CD4-positive, alpha-beta T cell (primary cell): ENCODE results near the gene FGB. TPM values are rescaled to one million over a fixed set of nuclear protein-coding genes. Genes with fewer than 3 reads are reported as not detected.

Source experiments
- ATAC-seq: fragments of 200-7000 bp; cut with Tn5 transposase; one replicate; pipeline ENCODE4 v1.10.0; 2022; ENCODE audit warnings: mild to moderate bottlenecking; ENCODE audit not compliant: poor library complexity
- CTCF ChIA-PET: fragments of 350-600 bp; sonication (Branson Sonifier 250); formaldehyde crosslinking; loops from one replicate; lab custom pipeline; 2021; ENCODE audit warnings: antibody characterized with exemption, inconsistent platforms; lab: Charles Lee
- POLR2A ChIA-PET: fragments of 350-600 bp; sonication (Branson Sonifier 250); formaldehyde crosslinking; loops from one replicate; lab custom pipeline; 2021; ENCODE audit warnings: antibody characterized with exemption, inconsistent platforms; lab: Charles Lee
- DNase-seq, 14 experiments: peaks; one replicate each; pipeline ENCODE4 v3.0.0-alpha.2; 2013 to 2020; ENCODE audit warnings: mixed read lengths in 2 of 14
- H3K27ac ChIP-seq, 2 donors: one replicate each; pipeline versions ENCODE4 v1.5.1 to v1.7.0; 2013; ENCODE audit warnings: low read length in 2 of 2, low read depth in 1 of 2, mild to moderate bottlenecking in 1 of 2
- H3K27me3 ChIP-seq, 2 experiments: 1 replicate in 1 of 2; 2 replicates in 1 of 2; pipeline versions ENCODE4 v1.6.1 to v1.7.0; 2013; ENCODE audit warnings: low read length in 2 of 2, control low read depth in 1 of 2, mild to moderate bottlenecking in 1 of 2, moderate library complexity in 1 of 2; ENCODE audit not compliant: insufficient read depth in 2 of 2, control insufficient read depth in 1 of 2
- H3K36me3 ChIP-seq: one replicate; pipeline ENCODE4 v1.6.1; 2013; ENCODE audit warnings: low read length, control low read depth; ENCODE audit not compliant: insufficient read depth
- H3K4me1 ChIP-seq: one replicate; pipeline ENCODE4 v1.6.1; 2013; ENCODE audit warnings: low read length, control low read depth; ENCODE audit not compliant: insufficient read depth
- H3K4me3 ChIP-seq: one replicate; pipeline ENCODE4 v1.5.1; 2013; ENCODE audit warnings: mild to moderate bottlenecking, low read length, moderate library complexity
- H3K9me3 ChIP-seq, 2 experiments: 1 replicate in 1 of 2; 2 replicates in 1 of 2; pipeline versions ENCODE4 v1.6.1 to v1.7.0; 2013; ENCODE audit warnings: low read length in 2 of 2, mild to moderate bottlenecking in 2 of 2, control low read depth in 1 of 2, moderate library complexity in 1 of 2; ENCODE audit not compliant: control insufficient read depth in 1 of 2, insufficient read depth in 1 of 2
- H3K27ac Mint-ChIP-seq: one replicate; pipeline ENCODE4 v1.8.0; 2020; ENCODE audit warnings: mixed read lengths
- H3K27me3 Mint-ChIP-seq: one replicate; pipeline ENCODE4 v1.8.0; 2021; ENCODE audit warnings: mixed read lengths
- H3K36me3 Mint-ChIP-seq: one replicate; pipeline ENCODE4 v1.8.0; 2021; ENCODE audit warnings: low read depth, mixed read lengths
- H3K4me1 Mint-ChIP-seq: one replicate; pipeline ENCODE4 v1.8.0; 2021; ENCODE audit warnings: low read depth, mixed read lengths
- H3K4me3 Mint-ChIP-seq: one replicate; pipeline ENCODE4 v1.8.0; 2020; ENCODE audit warnings: mild to moderate bottlenecking, mixed read lengths
- H3K9me3 Mint-ChIP-seq: one replicate; pipeline ENCODE4 v1.8.0; 2020; ENCODE audit warnings: mixed read lengths
- CTCF ChIP-seq: fragments of 200-600 bp; IDR thresholded peaks from one replicate; pipeline ENCODE4 v1.8.0; 2022; ENCODE audit warnings: antibody characterized with exemption, mild to moderate bottlenecking
- intact Hi-C, 2 experiments: fragments of 100-400 bp; cut with DNase I in 1 of 2; cut with micrococcal nuclease in 1 of 2; formaldehyde crosslinking; loops; one replicate each; pipeline versions ENCODE4 v1.15.1 to v1.9.0; 2023 to 2025; cut with DNase I, micrococcal nuclease
- total RNA-seq, 174 experiments: library from RNA in 2 of 174; stranded (reverse) in 2 of 174; gene quantifications; one replicate each; pipeline ENCODE4 v1.2.3 and lab custom pipeline; 2021 to 2026

FGB gene
- total RNA-seq, 2 experiments from 2014 or later: not detected

GRCh38 chr4:154616731-154617130 lies 53.9 kb downstream of the FGB start:
- H3K9me3 Mint-ChIP-seq: no peaks in the 10 kb centered on the region
- no peak for ATAC-seq
- H3K4me3 Mint-ChIP-seq: no peak overlapping the region
- H3K4me3 ChIP-seq: no peak overlapping the region
- intact Hi-C loops: no loop called here
- H3K36me3 Mint-ChIP-seq: no peaks in the 10 kb centered on the region
- H3K27ac Mint-ChIP-seq: no peak overlapping the region
- CTCF ChIA-PET: no interaction called here
- POLR2A ChIA-PET: no interaction called here
- no peaks in the 10 kb centered on the region for H3K36me3 ChIP-seq
- peaks cover 0 to 19% of the 10 kb centered on the region in 2 experiments for H3K27me3 ChIP-seq
- peak in 2 of 14 experiments; percentile 7 to 27 for DNase-seq
- no peak overlapping the region for H3K27ac ChIP-seq
- H3K4me1 Mint-ChIP-seq: no peaks in the 10 kb centered on the region
- H3K4me1 ChIP-seq: no peaks in the 10 kb centered on the region
- TF ChIP-seq CTCF: no peak
- no peaks in the 10 kb centered on the region for H3K9me3 ChIP-seq
- H3K27me3 Mint-ChIP-seq: peaks cover 16% of the 10 kb centered on the region

- intact Hi-C loops: loop anchor here in 1 of 2 experiments (1.0 kb wide), 1 partner anchor 66 kb away; no protein-coding TSS in a partner anchor
- CTCF ChIA-PET: interaction anchor here (1.5 kb wide), 1 partner anchor 66 kb away, joined by 7 read pairs; no protein-coding TSS in a partner anchor
- DNase-seq: no peak
These were observed 55.1 kb downstream of the FGB start for GRCh38 chr4:154617820-154618317.

GRCh38 chr4:154618708-154619315 lies 56.0 kb downstream of the FGB start:
- CTCF ChIA-PET: interaction anchor here (1.1 to 1.5 kb wide), 3 partner anchors 24 to 68 kb away, joined by 3 to 7 read pairs (median 7); partner anchors contain the start of gene PLRG1
- intact Hi-C loops: loop anchor here in 1 of 2 experiments (1.0 kb wide), 1 partner anchor 67 kb away; no protein-coding TSS in a partner anchor
- H3K27me3 ChIP-seq: peaks cover 0 to 15% of the 10 kb centered on the region in 2 experiments
- no peaks in the 10 kb centered on the region for H3K9me3 ChIP-seq
- no peak overlapping the region for H3K4me3 ChIP-seq
- H3K4me1 ChIP-seq: no peaks in the 10 kb centered on the region
- H3K4me1 Mint-ChIP-seq: no peaks in the 10 kb centered on the region
- TF ChIP-seq CTCF: peak; percentile 39
- no peaks in the 10 kb centered on the region for H3K36me3 Mint-ChIP-seq
- H3K9me3 Mint-ChIP-seq: no peaks in the 10 kb centered on the region
- POLR2A ChIA-PET: interaction anchor here (1.1 kb wide), 2 partner anchors 66 to 68 kb away, joined by 3 to 4 read pairs; no protein-coding TSS in a partner anchor
- peaks cover 14% of the 10 kb centered on the region for H3K27me3 Mint-ChIP-seq
- H3K36me3 ChIP-seq: no peaks in the 10 kb centered on the region
- H3K27ac ChIP-seq: no peak overlapping the region
- DNase-seq (peak in 13 of 14 experiments; percentile 3 to 63 (median 31)), ATAC-seq (peak; percentile 65)
- H3K4me3 Mint-ChIP-seq: no peak overlapping the region
- no peak overlapping the region for H3K27ac Mint-ChIP-seq

More at GRCh38 chr4:154617820-154618317, 55.1 kb downstream of the FGB start:
- Mint-ChIP-seq H3K27me3 (peaks cover 17% of the 10 kb centered on the region), H3K4me3 (no peak overlapping the region), H3K9me3 (no peaks in the 10 kb centered on the region), H3K36me3 (no peaks in the 10 kb centered on the region), H3K27ac (no peak overlapping the region), H3K4me1 (no peaks in the 10 kb centered on the region)
- TF ChIP-seq CTCF: no peak
- POLR2A ChIA-PET: no interaction called here
- no peaks in the 10 kb centered on the region for H3K4me1 ChIP-seq
- no peaks in the 10 kb centered on the region for H3K9me3 ChIP-seq
- H3K4me3 ChIP-seq: no peak overlapping the region
- no peaks in the 10 kb centered on the region for H3K36me3 ChIP-seq
- ATAC-seq: no peak
- peaks cover 0 to 13% of the 10 kb centered on the region in 2 experiments for H3K27me3 ChIP-seq
- no peak overlapping the region for H3K27ac ChIP-seq
